SK-MEL-5 (cell line): Measurements from ENCODE around the gene BCAS3. TPM values are rescaled to one million over a fixed set of nuclear protein-coding genes. Genes with fewer than 3 reads are reported as not detected.
A peak's percentile ranks its signal among the peaks of the same experiment; 100 is the strongest.
"Not testable (repeated sequence)": the region's sequence is repeated elsewhere in the genome, so short reads cannot be mapped to it uniquely, and the experiment has no call there.

Experiments used
- DNase-seq: peaks from one replicate; pipeline ENCODE4 v3.0.0-alpha.2; 2016; ENCODE audit warnings: low read depth, low spot score
- in situ Hi-C: cut with HindIII; loops from 2 replicates; pipeline ENCODE4 v1.10.0; 2016; ENCODE audit warnings: low sequenced_read_pairs, high pct_unique_total_duplicates, low pct_unique_long_range_greater_than_20kb
- total RNA-seq: library from RNA; depleted of rRNA; stranded (reverse); fragments of >200 nt; shearing (Covaris generic); gene quantifications from 2 replicates; pipeline ENCODE4 v1.2.3, GENCODE V29; 2014

The BCAS3 gene
- total RNA-seq, 1 experiment from 2014 or later, result 31.6 TPM

- no peak for DNase-seq
- in situ Hi-C loops, result no loop called here
These were observed 743.8 kb downstream of the BCAS3 start for GRCh38 chr17:61421460-61421859.

GRCh38 chr17:61422116-61422799 lies 744.6 kb downstream of the BCAS3 start:
- in situ Hi-C loops, result no loop called here
- DNase-seq, result no peak

GRCh38 chr17:61422869-61423268 lies 745.2 kb downstream of the BCAS3 start:
- in situ Hi-C loops, result no loop called here
- DNase-seq, result no peak

- in situ Hi-C loops, result no loop called here
- no peak for DNase-seq
These were observed 746.5 kb downstream of the BCAS3 start for GRCh38 chr17:61423967-61424649.

GRCh38 chr17:61425682-61426481 lies 748.2 kb downstream of the BCAS3 start:
- DNase-seq, result peak; percentile 57
- in situ Hi-C loops, result no loop called here

- DNase-seq, result no peak
- in situ Hi-C loops, result no loop called here
These were observed 749.0 kb downstream of the BCAS3 start for GRCh38 chr17:61426482-61427304.

GRCh38 chr17:61427567-61427966 lies 749.9 kb downstream of the BCAS3 start:
- in situ Hi-C loops, result no loop called here
- no peak for DNase-seq

- in situ Hi-C loops, result no loop called here
- no peak for DNase-seq
These were observed 751.6 kb downstream of the BCAS3 start for GRCh38 chr17:61429274-61429673.

GRCh38 chr17:61429831-61430230 lies 752.2 kb downstream of the BCAS3 start:
- in situ Hi-C loops, result not testable (repeated sequence)

GRCh38 chr17:61431594-61432311 lies 754.1 kb downstream of the BCAS3 start:
- no peak for DNase-seq
- in situ Hi-C loops, result no loop called here

More at GRCh38 chr17:61429831-61430230, 752.2 kb downstream of the BCAS3 start:
- DNase-seq, result not testable (repeated sequence)

GRCh38 chr17:61436273-61436672 lies 758.6 kb downstream of the BCAS3 start:
- no peak for DNase-seq
- in situ Hi-C loops, result no loop called here

GRCh38 chr17:61436995-61437704 lies 759.5 kb downstream of the BCAS3 start:
- in situ Hi-C loops, result no loop called here
- no peak for DNase-seq

GRCh38 chr17:61440697-61441096 lies 763.0 kb downstream of the BCAS3 start:
- no peak for DNase-seq
- in situ Hi-C loops, result no loop called here

- DNase-seq, in situ Hi-C loops: not testable (repeated sequence)
These were observed 763.9 kb downstream of the BCAS3 start for GRCh38 chr17:61441507-61441906.

- in situ Hi-C loops, result no loop called here
- no peak for DNase-seq
These were observed 764.6 kb downstream of the BCAS3 start for GRCh38 chr17:61442136-61442775.
